ENCODE data around the gene KARS1.

GRCh38 chr16:75621170-75621477 is 26.3 kb downstream of the KARS1 start:
- TF ChIP-seq CTCF (conservative IDR thresholded peaks at IDR 0.05 in 1 of 2, IDR thresholded peaks at IDR 0.05 in 1 of 2; ENCODE audit: low read depth in 1 of 2, low read length in 2 of 2) (peak; percentile 59 to 64), EZH2 (IDR thresholded peaks at IDR 0.05; ENCODE audit: low read length, missing control alignments) (no peak)
